Liver (tissue), 2 donors: ENCODE measurements around the gene PFN3.

ENCODE experiments used
- JUND ChIP-seq, 2 donors: IDR thresholded peaks; 2 replicates each; pipeline ENCODE4 v1.6.1; 2016; ENCODE audit warnings: antibody characterized with exemption in 2 of 2
- TAF1 ChIP-seq: conservative IDR thresholded peaks from 2 replicates; pipeline ENCODE4 v1.6.1; 2016; ENCODE audit warnings: antibody characterized with exemption, mild to moderate bottlenecking
- donor health status: healthy.

DNA sequence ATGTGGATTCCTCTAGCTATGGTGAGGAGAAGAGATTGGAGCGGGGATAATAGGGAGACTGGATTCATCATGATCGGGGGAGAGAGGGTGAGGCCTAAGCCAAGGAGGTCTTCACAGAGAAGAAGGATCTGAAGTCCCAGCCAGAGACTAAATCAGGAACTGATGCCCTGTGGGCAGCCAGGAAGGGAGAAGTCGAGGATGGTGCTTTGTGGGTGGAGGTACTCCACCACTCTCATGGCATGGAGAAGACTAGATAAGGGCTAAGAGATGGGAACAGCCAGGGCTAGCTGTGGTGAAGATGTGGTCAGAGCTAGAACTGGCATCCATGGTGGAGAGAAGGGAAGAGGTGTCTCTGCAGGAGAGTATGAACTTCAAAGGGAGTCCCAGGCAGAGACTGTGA lies 45.8 kb downstream of the PFN3 start:
- TF ChIP-seq JUND (IDR thresholded peaks at IDR 0.05): no peak
- no peak for TF ChIP-seq TAF1
